Measurements from ENCODE around the gene ARL15.

- no peak for TF ChIP-seq CTCF (IDR thresholded peaks at IDR 0.05)
- no peak for TF ChIP-seq POLR2A (IDR thresholded peaks at IDR 0.05)
- no peak for TF ChIP-seq POLR2AphosphoS5 (IDR thresholded peaks at IDR 0.05)
- TF ChIP-seq EP300 (IDR thresholded peaks at IDR 0.05), result no peak
Measured at GRCh38 chr5:53962306-53962705, 348.1 kb downstream of the ARL15 start.
